Neutrophil (primary cell): Measurements from ENCODE around the gene SCGN.

Experiments
- H3K27ac ChIP-seq: fragments of 200-600 bp; sonication (generic); 2 replicates; pipeline ENCODE4 v1.5.1; 2016; ENCODE audit warnings: mild to moderate bottlenecking, moderate library complexity
- H3K27me3 ChIP-seq: fragments of 200-600 bp; sonication (generic); 2 replicates; pipeline ENCODE4 v1.6.0; 2016; ENCODE audit warnings: mild to moderate bottlenecking
- H3K36me3 ChIP-seq: fragments of 200-600 bp; sonication (generic); 2 replicates; pipeline ENCODE4 v1.5.1; 2017
- H3K4me1 ChIP-seq, 2 experiments: fragments of 200-600 bp in 1 of 2; sonication (generic) in 1 of 2; 1 replicate in 1 of 2; 2 replicates in 1 of 2; pipeline versions ENCODE4 v1.5.1 to v1.6.1; 2013 to 2016; ENCODE audit warnings: low read depth in 1 of 2, low read length in 1 of 2, mild to moderate bottlenecking in 1 of 2, moderate library complexity in 1 of 2; ENCODE audit not compliant: control insufficient read depth in 1 of 2, insufficient read depth in 1 of 2
- H3K4me3 ChIP-seq, 2 experiments: fragments of 200-600 bp in 1 of 2; sonication (generic) in 1 of 2; 1 replicate in 1 of 2; 2 replicates in 1 of 2; pipeline ENCODE4 v1.5.1; 2013 to 2016; ENCODE audit warnings: low read depth in 1 of 2, low read length in 1 of 2, mild to moderate bottlenecking in 1 of 2, moderate library complexity in 1 of 2
- H3K9me3 ChIP-seq: fragments of 200-600 bp; sonication (generic); 2 replicates; pipeline ENCODE4 v1.5.1; 2016
- TF ChIP-seq, protein P1 (sequence below): fragments of 200-600 bp; sonication (generic); IDR thresholded peaks from 2 replicates; pipeline ENCODE4 v1.5.1; 2016; ENCODE audit warnings: antibody characterized with exemption

Gene SCGN

DNA sequence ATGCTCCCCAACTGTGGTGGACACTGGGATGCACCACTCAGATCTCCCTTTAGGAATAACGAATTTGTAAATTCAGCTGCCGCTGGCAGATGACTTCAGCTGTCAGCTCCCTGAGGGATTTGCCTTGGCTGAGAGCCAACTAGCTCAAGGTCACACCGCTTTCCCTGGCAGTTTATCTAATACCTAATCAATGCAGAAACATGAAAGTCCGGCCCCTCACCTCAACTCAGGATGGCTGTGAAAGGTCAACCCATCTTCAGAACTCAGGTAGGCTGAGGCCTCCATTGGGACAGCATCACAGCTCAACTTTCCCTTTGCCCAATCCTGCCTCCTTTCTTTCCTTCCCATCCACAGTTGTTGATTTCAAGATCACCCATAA, 22.8 kb upstream of the SCGN start:
- no peak overlapping the region for H3K4me3 ChIP-seq
- no peaks in the 10 kb centered on the region for H3K4me1 ChIP-seq
- TF ChIP-seq, protein P1, sequence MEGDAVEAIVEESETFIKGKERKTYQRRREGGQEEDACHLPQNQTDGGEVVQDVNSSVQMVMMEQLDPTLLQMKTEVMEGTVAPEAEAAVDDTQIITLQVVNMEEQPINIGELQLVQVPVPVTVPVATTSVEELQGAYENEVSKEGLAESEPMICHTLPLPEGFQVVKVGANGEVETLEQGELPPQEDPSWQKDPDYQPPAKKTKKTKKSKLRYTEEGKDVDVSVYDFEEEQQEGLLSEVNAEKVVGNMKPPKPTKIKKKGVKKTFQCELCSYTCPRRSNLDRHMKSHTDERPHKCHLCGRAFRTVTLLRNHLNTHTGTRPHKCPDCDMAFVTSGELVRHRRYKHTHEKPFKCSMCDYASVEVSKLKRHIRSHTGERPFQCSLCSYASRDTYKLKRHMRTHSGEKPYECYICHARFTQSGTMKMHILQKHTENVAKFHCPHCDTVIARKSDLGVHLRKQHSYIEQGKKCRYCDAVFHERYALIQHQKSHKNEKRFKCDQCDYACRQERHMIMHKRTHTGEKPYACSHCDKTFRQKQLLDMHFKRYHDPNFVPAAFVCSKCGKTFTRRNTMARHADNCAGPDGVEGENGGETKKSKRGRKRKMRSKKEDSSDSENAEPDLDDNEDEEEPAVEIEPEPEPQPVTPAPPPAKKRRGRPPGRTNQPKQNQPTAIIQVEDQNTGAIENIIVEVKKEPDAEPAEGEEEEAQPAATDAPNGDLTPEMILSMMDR, result no peak
- H3K9me3 ChIP-seq, result no peaks in the 10 kb centered on the region
- H3K27me3 ChIP-seq, result peaks cover 9% of the 10 kb centered on the region
- no peak overlapping the region for H3K27ac ChIP-seq
- no peaks in the 10 kb centered on the region for H3K36me3 ChIP-seq

DNA sequence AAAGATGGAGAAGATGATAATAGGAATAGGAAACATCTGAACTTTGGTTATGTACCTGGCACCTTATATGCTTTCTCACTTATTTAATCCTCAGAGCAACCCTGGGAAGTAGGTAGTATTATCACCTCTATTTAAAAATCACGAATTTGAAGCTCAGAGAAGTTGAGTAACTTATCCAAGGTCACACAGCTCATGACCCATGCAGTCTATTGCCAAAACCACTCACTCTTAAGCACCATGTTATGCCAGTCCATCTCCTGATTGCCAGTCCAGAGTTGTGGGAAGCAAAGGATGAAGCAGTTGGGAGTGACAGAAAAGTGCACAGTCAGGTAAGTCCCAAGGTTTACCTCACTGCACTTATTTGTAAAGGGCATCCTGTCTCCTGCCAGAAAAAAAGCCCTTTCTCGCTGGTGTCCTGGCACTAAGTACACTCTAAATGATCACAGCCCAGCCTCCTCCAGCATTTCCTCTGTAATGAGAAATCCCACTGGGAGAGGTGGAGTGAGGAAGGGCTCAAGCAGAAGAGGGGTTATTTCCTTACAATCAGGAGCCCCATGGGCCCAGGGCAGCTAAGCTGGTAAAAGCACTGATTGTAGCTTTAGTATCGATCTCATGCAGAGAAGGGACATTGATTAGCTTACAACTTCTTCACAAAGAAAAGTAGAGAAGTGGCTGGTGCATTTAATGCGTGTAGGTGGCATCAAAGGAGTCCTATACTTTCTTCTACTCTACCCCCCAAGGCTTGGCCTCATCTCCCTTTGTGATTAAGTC, 21.3 kb upstream of the SCGN start:
- Histone ChIP-seq H3K4me1 (no peaks in the 10 kb centered on the region), H3K4me3 (no peak overlapping the region), H3K9me3 (no peaks in the 10 kb centered on the region), H3K27ac (no peak overlapping the region), H3K27me3 (peaks cover 9% of the 10 kb centered on the region), H3K36me3 (no peaks in the 10 kb centered on the region)
- TF ChIP-seq, protein P1, result no peak

DNA sequence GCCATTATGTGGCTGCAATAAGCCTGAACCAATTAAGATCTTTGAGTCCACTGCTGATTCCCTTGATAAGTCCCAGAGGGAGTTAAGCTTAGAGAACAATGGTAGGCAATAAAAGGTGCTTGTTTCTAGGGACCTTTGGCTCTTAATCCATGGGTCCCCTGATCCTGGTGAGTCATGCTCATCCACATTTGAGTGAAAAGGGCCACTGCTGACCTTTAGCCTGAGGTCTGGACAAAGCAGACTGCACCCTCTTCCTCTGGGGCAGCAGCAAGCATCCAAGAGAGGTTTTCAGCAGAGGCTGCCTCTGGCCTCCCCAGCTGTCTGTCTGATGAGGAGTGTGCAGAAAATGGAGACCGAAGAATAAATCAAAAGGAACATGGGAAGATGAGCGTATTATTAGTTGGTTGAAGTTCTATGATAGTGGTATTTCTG, 16.1 kb upstream of the SCGN start:
- TF ChIP-seq, protein P1, result no peak
- no peak overlapping the region for H3K4me3 ChIP-seq
- no peaks in the 10 kb centered on the region for H3K36me3 ChIP-seq
- no peak overlapping the region for H3K27ac ChIP-seq
- no peaks in the 10 kb centered on the region for H3K4me1 ChIP-seq
- peaks cover 10% of the 10 kb centered on the region for H3K27me3 ChIP-seq
- no peaks in the 10 kb centered on the region for H3K9me3 ChIP-seq

DNA sequence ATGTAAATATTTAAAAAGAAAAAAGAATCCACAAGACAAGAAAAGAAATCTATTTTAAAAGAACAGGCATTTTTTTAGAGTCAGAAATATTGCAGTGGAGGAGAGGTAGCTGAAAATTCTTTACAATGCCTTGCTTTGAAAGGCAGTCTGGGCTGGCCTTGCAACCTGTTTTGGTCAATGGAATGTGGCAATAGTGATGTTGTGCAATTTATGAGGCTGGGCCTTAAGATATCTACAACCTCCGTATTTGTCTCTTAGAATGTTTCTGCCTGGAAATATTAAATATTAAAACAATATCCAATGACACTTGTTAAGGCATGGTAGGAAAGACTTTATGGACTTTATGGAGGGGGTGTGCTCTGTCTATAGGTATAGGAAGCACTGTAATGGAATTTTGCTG, 14.8 kb upstream of the SCGN start:
- Histone ChIP-seq H3K27ac (no peak overlapping the region), H3K36me3 (no peaks in the 10 kb centered on the region), H3K4me3 (no peak overlapping the region), H3K9me3 (no peaks in the 10 kb centered on the region), H3K27me3 (peaks cover 14% of the 10 kb centered on the region), H3K4me1 (no peaks in the 10 kb centered on the region)
- TF ChIP-seq, protein P1, result no peak

DNA sequence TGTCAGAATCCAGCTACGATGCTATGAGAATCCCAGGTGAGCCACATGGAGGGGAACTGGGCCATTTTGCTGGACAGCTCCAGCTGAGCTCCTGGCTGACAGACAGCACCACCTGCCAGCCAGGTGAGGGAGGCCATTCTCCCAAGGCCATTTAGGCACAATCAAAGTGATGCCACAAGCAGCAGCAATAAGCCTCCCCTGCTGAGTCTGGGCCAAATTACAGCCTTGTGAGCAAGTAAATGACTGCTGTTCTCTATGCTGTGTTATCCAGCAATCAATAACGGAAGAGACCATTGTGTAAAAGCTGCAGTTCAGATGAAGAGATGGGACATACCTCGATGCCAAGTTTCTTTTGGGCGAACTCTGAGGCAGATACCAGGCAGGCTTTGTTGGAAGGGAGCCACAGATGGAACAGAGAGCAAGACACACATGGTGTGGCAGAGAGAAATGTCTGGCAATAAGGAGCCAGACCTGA, 14.0 kb upstream of the SCGN start:
- TF ChIP-seq, protein P1, result no peak
- H3K9me3 ChIP-seq, result no peaks in the 10 kb centered on the region
- H3K36me3 ChIP-seq, result no peaks in the 10 kb centered on the region
- H3K27ac ChIP-seq, result no peak overlapping the region
- H3K4me3 ChIP-seq, result no peak overlapping the region
- H3K27me3 ChIP-seq, result peaks cover 20% of the 10 kb centered on the region
- H3K4me1 ChIP-seq, result no peaks in the 10 kb centered on the region
